Measurements from ENCODE around the gene ESRRA.
A peak's percentile ranks its signal among the peaks of the same experiment; 100 is the strongest.

The ESRRA gene

GRCh38 chr11:64295760-64296159 is 9.6 kb upstream of the ESRRA start:
- H3K4me3 Mint-ChIP-seq, result no peak overlapping the region
- no peak overlapping the region for H3K27ac Mint-ChIP-seq
- TF ChIP-seq CTCF (IDR thresholded peaks at IDR 0.05), result no peak
- H3K4me1 Mint-ChIP-seq, result peaks cover 12% of the 10 kb centered on the region
- peaks cover 93% of the 10 kb centered on the region for H3K27me3 Mint-ChIP-seq (ENCODE audit: low read depth, poor library complexity)
- no peaks in the 10 kb centered on the region for H3K9me3 Mint-ChIP-seq
- H3K36me3 Mint-ChIP-seq (ENCODE audit: low read depth), result no peaks in the 10 kb centered on the region
- DNase-seq, result no peak

GRCh38 chr11:64296236-64296635 is 9.1 kb upstream of the ESRRA start:
- no peak for DNase-seq
- Mint-ChIP-seq H3K4me3 (no peak overlapping the region), H3K4me1 (peaks cover 11% of the 10 kb centered on the region), H3K27ac (no peak overlapping the region), H3K27me3 (ENCODE audit: low read depth, poor library complexity) (peaks cover 93% of the 10 kb centered on the region), H3K9me3 (no peaks in the 10 kb centered on the region), H3K36me3 (ENCODE audit: low read depth) (no peaks in the 10 kb centered on the region)
- TF ChIP-seq CTCF (IDR thresholded peaks at IDR 0.05), result no peak

- no peak for TF ChIP-seq CTCF (IDR thresholded peaks at IDR 0.05)
- no peak for DNase-seq
- H3K27ac Mint-ChIP-seq, result no peak overlapping the region
- peaks cover 100% of the 10 kb centered on the region for H3K27me3 Mint-ChIP-seq (ENCODE audit: low read depth, poor library complexity)
- no peaks in the 10 kb centered on the region for H3K36me3 Mint-ChIP-seq (ENCODE audit: low read depth)
- H3K9me3 Mint-ChIP-seq, result no peaks in the 10 kb centered on the region
- no peak overlapping the region for H3K4me3 Mint-ChIP-seq
- H3K4me1 Mint-ChIP-seq, result peaks cover 11% of the 10 kb centered on the region
Observed at GRCh38 chr11:64296830-64297698, 8.3 kb upstream of the ESRRA start.

GRCh38 chr11:64297699-64298358 is 7.5 kb upstream of the ESRRA start:
- no peak overlapping the region for H3K4me3 Mint-ChIP-seq
- no peak for DNase-seq
- no peak overlapping the region for H3K27ac Mint-ChIP-seq
- H3K9me3 Mint-ChIP-seq, result no peaks in the 10 kb centered on the region
- TF ChIP-seq CTCF (IDR thresholded peaks at IDR 0.05), result no peak
- peaks cover 11% of the 10 kb centered on the region for H3K4me1 Mint-ChIP-seq
- H3K27me3 Mint-ChIP-seq (ENCODE audit: low read depth, poor library complexity), result peaks cover 100% of the 10 kb centered on the region
- H3K36me3 Mint-ChIP-seq (ENCODE audit: low read depth), result no peaks in the 10 kb centered on the region

- DNase-seq, result peak; percentile 52
- peak overlapping the region; percentile 69 for H3K4me3 Mint-ChIP-seq
- peaks cover 98% of the 10 kb centered on the region for H3K27me3 Mint-ChIP-seq (ENCODE audit: low read depth, poor library complexity)
- TF ChIP-seq CTCF (IDR thresholded peaks at IDR 0.05), result no peak
- H3K27ac Mint-ChIP-seq, result no peak overlapping the region
- H3K9me3 Mint-ChIP-seq, result no peaks in the 10 kb centered on the region
- peaks cover 14% of the 10 kb centered on the region for H3K4me1 Mint-ChIP-seq
- H3K36me3 Mint-ChIP-seq (ENCODE audit: low read depth), result no peaks in the 10 kb centered on the region
Observed at GRCh38 chr11:64298966-64299846, 6.1 kb upstream of the ESRRA start.

All from nephron progenitor cell (in vitro differentiated cells).